Measurements from ENCODE around the gene A3GALT2.

The A3GALT2 gene

GRCh38 chr1:33350611-33351280, 29.8 kb upstream of the A3GALT2 start:
- no peak for DNase-seq (ENCODE audit: low spot score)

DNA sequence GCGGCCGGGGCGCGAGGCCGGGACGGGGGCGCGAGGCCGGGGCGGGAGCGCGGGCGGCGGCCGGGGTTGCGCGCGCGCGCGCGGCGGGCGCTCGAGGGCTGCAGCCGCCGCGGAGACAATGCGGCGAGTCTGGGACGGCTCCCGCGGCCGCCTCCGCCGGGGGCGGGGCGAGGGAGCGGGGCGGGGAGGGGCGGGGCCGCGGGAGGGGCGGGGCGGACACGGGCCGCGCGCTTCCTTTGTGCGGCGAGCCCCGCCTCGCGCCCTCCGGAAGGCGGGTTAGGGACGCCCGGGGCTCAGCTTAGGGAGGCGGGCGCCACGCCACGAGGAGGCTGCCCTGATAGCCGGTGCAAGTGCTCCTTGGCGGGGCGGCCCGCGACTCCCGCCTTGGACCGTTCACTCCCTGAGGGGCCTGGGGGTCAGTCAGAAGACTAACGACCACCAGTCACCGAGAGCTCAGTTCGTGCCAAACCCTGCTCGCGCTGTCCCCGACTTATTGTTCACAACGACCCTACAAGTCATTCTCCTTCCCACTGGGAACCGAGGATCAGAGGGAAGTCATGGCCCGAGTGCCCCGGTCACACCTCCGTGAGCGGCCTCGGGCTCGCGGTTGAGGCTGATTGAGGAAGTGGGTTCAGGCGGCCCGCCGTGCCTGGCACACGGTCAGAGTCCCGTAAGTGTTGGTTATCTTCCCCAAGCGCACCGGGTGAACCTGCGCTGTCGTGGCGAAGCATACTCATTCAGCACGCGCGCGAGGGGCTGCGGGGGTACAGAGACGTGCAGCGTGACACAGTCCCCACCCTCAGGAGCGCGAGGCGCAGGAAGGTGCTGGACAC, 29.1 kb upstream of the A3GALT2 start:
- DNase-seq (ENCODE audit: low spot score), result peak; percentile 78

DNA sequence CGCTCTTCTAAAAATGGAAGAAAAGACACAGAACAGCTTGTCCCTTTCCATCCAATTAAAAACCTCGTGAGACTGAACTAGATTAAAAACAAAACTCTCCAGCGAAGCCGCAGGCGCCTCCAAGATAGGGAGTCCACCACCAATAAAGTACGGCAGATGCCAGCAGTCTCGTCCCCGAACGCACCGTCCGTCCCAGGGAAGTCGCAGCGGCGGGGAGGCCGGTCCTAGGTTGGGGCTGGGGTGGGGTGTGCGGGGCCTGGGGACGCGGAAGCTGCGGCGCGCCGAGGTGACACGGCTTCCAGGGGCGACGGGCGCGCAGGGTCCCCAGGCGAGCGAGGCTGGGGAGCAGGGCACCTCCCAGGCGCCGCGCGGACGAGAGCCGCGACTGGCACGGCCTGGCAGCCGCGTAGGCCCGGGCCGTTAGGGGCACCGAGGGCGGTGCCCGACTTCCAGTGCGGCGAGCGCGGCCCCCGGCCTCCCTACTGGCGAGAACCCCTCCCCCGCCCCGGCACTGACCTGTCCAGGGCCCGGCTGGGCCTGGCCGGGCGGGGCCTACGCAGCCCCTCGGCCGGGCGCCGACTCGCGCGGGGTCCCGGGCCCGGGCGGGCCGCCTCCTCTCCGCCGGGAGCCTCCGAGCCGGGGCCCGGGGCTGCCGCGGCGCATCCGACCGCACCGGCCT, 28.3 kb upstream of the A3GALT2 start:
- peak; percentile 26 for DNase-seq (ENCODE audit: low spot score)

GRCh38 chr1:33348676-33349080, 27.8 kb upstream of the A3GALT2 start:
- DNase-seq (ENCODE audit: low spot score), result no peak

DNA sequence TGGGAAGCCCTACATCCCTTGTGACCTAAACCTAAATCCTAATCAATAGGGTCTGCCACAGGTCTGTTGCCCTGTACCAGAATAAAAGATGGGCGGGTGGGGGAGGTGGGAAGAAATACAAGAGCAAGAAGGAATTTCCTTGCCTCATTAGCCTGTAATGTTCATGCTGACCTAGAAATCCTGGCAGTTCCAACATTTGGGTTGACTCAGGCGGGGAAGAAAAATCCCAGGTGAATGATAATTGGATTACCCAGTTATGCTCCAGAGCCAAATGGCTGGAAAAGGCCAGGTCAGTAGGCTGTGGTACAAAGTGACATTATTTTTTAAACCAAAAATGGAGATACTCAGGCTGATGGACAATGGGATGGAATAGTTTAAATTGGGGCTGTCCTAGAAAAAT, 27.3 kb upstream of the A3GALT2 start:
- DNase-seq (ENCODE audit: low spot score), result no peak

DNA sequence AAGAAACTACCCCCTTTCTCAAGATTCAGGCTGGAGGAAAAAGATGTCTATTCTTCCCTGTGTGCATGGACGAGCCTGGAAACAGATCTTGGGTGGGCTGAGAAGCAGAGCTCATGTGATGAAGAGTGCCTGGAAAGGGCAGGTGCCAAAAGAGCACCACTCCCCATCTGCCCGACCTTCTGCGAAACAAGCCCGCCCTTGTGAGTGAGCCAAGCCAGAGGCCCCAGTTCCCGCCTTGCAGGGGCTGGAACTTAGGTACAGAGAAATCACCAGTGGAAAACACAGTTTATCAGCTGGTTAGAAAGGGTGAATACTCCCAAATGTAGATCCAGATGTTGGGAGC, 26.7 kb upstream of the A3GALT2 start:
- no peak for DNase-seq (ENCODE audit: low spot score)

DNA sequence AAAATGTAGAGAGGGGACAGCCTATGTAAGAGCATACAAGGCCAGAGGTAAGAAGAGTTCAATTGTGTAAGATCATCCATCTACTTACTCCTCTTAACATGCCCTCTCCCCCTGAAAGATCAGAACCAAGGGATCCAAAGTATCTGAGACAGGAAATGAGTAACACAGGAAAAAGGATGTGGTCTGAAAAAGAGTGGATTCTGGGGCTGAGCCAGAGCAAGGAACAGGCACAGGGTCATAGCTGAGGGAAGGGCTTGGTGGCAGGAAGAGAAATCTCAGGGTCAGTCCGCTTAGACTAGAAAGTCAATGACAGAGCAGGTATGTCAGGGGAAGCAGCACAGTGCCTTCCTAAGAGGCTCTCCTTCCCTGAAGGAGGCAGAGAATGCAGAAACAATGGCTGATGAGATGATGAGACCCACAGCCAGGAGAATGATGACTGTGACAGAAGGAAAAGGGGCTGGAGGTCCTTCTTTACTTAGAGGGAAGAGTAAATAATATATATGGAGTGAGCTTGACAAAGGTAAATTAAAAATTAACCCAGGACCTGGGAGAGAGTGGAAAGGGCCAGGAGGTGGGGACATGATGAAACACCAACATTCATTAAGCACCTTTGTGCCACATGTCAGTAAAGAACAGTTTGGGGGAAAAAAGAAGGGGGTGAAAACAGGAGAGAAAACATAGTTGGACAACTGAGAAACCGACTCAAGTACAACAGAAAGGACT, 26.2 kb upstream of the A3GALT2 start:
- no peak for DNase-seq (ENCODE audit: low spot score)

GRCh38 chr1:33346533-33346926, 25.6 kb upstream of the A3GALT2 start:
- DNase-seq (ENCODE audit: low spot score), result no peak

DNA sequence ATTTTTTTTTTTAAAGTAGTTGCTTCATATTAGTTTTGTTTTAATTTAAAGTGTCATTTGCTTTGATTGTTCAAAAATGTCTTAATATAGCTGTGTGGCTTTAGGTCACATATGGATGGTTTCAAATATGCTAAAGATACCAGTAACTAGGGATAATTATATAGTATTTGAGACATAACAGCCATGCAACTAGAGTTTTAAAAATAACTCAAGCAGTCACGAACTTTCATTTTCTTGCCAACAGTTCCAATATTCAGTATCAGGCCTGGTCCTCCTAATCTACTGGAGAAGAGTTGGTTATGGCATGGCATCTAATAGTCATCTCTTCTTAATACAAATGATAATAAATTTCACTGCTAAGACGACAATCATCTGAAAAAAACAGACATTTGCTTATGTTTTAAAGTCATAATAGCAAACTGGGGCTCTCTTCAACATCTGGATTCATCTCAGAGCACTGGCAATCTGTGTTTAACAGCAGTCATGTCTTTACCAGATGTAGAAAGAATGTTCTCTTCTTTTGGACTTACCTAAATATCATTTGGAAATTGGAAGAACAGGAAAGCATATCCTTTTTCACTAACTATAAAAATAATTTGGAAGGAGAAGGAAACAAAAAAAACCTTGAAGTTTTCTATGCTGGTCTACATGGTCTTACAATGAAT, 24.1 kb upstream of the A3GALT2 start:
- no peak for DNase-seq (ENCODE audit: low spot score)

DNA sequence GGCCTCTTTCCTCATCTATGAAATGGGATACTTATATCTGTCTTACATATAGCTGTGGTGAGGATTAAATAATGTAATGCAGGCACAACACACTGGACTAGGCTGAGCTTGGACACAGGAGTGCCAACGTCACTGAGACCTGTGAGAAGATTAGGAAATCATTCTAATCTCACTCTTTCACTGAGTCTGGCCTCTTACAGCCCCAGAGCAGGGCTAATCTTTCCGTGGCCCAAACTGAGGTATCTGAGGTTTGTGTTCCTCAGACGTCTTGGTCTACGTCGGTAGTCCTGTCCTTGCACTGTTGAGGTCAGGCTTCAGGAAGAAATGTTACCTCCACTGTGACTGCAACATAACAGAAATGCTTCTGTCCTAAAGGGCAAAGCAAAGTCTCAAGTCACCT, 22.6 kb upstream of the A3GALT2 start:
- DNase-seq (ENCODE audit: low spot score), result no peak

GRCh38 chr1:33342041-33342723, 21.3 kb upstream of the A3GALT2 start:
- no peak for DNase-seq (ENCODE audit: low spot score)

DNA sequence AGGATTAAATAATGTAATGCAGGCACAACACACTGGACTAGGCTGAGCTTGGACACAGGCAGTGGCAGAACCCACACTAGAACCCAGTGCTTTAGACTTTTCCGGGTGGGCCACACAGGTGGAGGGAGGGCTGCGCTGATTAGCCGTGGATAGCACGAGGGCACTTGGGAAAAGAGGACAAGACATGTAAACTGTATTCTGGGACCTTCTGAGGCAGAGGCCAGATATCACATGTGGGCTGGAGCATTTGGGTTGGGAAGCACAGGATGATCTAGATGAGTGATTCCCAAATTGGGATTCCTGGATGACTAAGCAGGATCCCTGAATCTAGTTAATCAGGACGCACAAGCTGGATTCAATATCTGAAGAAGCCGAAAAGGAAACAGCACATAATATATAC, 20.3 kb upstream of the A3GALT2 start:
- no peak for DNase-seq (ENCODE audit: low spot score)

DNA sequence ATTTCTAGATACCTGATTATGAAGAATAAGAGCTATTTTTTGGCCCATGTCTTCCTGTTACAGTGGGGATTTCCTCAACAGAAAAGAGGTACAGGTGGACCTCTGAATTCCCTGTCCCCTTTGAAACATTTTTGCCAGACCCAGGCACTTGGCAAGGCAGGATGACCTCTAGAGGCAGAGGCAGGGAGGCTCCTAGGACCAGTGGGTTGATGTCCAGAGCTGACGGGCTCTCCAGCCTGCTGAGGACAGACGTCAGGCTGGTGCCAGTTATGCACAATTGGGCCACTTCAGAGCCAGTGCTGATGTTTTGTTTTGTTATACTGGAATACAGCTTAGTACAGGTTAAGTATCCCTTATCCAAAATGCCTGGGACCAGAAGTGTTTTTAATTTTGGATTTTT, 18.5 kb upstream of the A3GALT2 start:
- DNase-seq (ENCODE audit: low spot score), result no peak

- DNase-seq (ENCODE audit: low spot score), result no peak
Observed at GRCh38 chr1:33338440-33339211, 17.7 kb upstream of the A3GALT2 start.

GRCh38 chr1:33338048-33338439, 17.1 kb upstream of the A3GALT2 start:
- no peak for DNase-seq (ENCODE audit: low spot score)

GRCh38 chr1:33337441-33337840, 16.5 kb upstream of the A3GALT2 start:
- DNase-seq (ENCODE audit: low spot score), result no peak

DNA sequence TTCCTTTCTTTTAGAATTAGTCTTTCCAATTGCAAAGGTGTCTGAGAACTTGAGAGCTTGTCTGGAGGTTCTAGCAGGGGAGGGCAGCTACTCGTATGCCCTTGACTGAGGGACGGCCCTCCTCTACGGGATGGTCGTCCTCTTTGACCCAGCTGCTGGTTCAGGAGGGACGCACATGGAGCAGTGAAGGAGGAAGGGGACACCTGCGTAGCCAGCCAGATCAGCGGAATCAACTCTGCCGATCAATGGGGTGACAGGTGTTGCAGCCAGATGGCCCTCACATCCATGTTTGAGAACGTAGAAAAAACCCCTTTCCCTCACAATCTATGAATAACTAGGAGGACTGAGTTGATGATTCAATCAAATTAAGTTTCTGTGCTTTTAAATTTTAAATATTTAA, 15.7 kb upstream of the A3GALT2 start:
- no peak for DNase-seq (ENCODE audit: low spot score)

DNA sequence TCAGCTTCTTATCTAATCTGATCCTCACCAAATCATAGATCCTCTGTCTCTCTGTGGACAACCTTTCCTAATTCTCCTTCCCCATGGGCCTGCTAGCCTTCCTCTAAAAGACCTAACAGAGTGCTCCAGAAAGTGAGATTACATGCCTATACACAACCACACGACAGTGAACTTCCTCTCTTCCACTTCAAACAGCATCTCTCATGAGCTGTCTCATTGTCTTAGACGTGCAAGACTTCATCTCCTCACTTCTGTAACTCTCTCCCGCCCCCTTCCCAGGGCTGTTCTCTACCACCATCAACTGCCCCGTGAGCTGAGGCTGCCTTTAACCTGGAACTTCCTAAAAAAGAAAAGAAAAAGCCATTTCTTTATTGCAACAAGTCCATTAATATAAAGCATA, 14.1 kb upstream of the A3GALT2 start:
- DNase-seq (ENCODE audit: low spot score), result no peak

GRCh38 chr1:33334081-33334552, 13.2 kb upstream of the A3GALT2 start:
- DNase-seq (ENCODE audit: low spot score), result no peak

DNA sequence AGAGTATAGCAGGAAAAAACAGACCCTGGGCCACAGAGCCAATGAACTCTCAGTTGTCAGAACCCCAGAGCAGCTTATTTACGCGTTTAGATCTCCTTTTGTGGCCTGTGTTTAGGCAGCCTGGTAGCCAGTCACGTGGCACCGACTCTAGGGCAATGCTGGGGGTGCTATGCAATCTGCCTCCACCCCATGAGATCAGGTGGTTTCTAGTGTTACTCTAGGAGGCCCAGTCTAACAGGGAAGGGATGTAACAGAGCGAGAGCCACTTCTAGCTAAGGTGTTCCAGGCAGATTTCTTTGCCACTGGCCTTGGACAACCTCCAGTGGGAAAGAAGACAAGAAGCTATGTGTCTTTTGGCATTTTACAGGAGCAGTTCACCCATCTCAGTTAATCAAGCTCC, 12.0 kb upstream of the A3GALT2 start:
- no peak for DNase-seq (ENCODE audit: low spot score)
